GM19351 (cell line): ENCODE measurements around the gene DCXR.

Experiments used
- ATAC-seq: cut with Tn5 transposase; IDR thresholded peaks from one replicate; pipeline ENCODE4 v1.9.1; 2021; ENCODE audit warnings: mild to moderate bottlenecking, moderate library complexity; ENCODE audit not compliant: unreplicated experiment

Gene DCXR

DNA sequence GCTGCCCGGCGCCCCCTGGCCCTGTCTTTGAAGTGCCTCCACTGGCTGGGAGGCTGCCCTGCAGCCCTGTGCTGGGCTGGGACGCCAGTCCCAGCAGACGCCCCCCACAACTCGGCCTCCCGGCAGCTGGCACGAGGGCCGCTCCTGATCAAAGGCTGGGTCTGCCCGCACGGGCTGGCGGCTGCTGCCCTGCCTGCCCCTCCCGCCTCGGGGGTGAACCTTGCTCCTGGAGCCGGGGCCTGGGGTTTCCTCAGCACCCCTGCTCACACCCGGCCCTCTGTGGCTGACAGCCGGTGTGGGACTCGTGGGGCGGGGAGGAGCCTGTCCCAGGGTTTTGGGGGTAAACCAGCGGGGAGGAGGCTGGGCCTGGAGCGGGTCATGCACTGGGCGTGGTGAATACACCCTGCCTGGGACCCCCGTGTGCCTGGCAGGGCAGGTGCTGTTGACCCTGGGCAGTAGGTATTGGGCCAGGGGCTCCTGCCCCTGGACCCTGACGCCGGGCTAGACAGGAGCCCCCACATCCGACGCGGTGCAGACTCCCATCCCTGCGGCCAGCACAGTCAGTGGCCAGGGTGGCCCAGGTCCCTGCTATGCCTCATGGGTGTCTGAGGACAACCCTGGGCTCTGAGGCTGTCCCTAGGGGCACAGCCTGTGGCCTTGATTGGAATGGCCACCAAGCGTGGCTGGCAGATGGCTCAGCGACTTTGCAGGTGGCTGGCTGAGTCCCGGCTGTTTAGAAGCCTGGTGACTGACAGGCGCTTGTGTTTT, 36.5 kb downstream of the DCXR start:
- no peak for ATAC-seq

DNA sequence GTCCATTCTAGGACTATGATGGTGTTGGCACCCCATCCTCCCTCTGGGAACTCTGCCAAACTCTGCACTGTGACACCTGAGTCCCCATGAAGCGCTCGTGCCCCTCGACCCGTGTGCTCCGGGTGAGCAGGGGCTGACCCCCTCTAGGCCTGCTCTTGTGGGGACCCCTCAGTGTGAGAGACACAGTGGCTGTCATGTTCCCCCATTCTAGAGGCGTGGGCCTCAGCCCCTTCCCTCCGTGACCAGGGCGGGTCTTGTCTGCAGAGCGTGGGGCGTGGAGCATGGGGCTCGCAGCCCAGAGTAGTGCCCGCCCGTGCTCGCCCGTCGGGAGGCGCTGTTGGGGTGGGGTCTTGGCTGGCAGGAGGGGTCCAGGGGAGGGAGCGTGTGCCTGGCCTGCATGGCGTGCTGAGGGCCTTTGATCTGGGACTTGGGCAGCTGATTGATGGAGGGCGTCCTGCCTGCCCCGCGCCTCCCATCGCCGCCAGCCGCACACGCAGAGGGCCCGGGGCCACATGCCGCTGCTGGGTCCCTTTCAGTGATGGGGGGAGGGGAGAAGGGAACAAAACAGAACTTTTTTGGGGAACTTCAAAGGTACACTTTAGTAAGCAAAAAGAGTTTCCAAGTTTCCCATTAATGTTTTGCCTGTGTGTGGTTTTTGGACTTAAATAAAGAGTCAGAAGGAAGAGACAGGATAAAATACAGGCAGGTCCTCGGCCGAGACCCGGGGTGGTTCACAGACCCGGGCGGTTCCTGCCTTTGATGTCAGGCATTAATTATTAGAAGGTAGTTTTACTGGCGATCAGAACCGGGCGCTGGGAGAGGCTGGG, 37.3 kb downstream of the DCXR start:
- no peak for ATAC-seq

DNA sequence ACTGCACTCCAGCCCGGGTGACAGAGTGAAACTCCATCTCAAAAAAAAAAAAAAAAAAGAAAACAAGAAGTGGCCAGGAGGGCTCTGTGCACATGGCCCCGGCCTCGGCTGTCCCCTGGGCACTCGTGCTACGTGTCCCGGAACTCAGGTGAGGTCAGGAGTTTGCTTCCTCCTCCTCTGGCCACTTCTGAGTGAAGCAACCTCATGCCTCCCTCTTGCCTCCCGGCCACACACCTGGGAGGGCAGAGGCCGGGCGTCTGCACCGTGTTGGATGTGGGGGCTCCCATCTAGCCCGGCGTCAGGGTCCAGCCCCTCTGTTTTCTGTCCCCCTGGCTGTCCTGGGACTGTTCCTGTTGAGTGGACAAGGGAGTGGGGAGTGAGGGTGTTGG, 37.9 kb downstream of the DCXR start:
- ATAC-seq: no peak

DNA sequence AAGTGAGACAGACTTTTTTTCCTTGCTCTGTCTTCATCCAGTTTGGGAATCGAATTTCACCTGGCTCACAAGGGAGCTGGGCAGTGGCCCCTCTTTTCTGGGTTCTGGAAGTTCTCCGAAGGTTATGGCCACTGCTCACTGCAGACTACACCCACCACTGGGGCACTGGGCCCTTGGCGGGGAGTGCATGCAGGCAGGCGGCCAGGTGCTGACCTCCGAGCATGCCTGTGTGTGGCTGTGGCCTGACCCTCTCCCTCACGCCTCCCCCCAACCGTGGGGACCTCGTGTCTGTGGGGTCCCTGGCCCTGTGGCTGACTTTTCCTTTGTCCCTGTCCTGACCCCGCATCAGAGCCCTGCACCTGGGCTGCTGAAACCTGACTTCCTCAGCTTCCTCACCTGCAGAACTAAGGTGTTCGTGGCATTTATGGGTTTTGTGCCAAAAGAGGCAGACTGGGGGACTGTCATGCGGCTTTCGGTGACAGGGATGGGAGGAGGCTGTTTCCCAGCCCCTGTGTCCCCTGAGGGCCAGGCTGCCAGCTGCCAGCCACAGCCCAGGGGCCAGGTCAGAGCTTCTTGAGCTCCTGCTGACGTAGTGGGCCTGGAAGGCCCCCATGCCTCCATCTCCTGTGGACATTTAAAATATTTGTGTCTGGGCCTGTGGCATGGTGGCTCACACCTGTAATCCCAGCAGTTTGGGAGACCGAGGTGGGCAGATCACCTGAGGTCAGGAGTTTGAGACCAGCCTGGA, 38.6 kb downstream of the DCXR start:
- no peak for ATAC-seq

DNA sequence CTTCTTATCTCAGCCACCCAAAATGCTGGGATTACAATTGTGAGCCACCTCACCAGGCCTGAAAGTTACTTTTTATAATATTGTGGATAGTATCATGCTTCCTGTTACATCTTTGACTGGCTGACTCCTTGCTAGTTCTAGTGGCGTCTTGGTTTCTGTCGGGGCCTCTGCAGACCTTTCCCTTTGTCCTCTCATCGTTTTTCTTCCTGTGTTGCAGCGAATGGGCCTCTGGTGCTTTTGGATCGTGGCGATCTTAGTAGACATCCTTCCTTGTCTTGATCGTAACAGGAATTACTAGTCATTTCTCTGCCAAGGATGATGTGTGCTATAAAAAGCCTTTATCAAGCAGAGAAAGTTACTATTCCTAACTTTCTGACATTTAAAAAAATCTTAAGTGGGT, 39.3 kb downstream of the DCXR start:
- ATAC-seq: no peak

DNA sequence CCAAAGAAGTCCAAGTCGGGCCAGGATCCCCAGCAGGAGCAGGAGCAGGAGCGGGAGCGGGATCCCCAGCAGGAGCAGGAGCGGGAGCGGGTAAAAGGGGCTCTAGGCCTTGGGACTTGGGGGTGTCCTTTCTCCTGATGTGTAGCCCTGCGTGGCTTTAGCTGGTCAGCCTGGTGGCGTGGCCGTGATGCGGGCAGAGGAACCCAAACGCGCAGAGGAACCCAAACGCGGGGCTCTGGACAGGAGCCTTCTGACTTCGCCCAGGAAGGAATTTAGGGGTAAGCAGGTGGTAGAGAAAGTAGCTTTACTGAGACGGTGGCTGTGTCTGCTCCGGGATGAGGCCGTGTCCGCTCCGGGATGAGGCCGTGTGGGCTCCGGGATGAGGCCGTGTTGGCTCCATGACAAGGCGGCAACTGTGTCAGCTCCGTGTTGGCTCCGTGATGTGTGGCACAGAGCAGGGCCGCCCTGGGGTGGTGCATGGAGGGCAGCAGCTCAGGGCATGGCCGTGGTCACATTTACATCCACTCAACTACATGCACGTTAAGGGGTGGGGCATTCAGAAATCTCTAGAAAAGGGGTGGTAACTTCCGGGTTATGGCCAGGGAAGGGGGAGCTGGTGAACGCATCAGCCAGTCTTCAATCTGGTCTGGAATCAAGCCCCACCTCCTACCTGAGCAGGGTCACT, 40.6 kb downstream of the DCXR start:
- ATAC-seq: no peak

DNA sequence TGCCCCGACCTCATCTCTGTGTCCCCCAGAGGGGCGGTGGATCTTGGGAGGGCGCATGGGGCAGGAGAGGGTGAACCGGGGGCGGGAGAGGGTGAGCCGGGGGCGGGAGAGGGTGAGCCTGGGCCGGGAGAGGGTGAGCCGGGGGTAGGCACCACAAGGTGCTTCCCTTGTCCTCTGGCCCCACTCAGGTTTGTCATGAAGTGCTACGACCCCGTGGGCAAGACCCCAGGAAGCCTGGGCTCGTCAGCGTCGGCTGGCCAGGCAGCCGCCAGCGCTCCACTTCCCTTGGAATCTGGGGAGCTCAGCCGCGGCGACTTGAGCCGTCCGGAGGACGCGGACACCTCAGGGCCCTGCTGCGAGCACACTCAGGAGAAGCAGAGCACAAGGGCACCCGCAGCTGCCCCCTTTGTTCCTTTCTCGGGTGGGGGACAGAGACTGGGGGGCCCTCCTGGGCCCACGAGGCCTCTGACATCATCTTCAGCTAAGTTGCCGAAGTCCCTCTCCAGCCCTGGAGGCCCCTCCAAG, 41.2 kb downstream of the DCXR start:
- ATAC-seq: no peak

DNA sequence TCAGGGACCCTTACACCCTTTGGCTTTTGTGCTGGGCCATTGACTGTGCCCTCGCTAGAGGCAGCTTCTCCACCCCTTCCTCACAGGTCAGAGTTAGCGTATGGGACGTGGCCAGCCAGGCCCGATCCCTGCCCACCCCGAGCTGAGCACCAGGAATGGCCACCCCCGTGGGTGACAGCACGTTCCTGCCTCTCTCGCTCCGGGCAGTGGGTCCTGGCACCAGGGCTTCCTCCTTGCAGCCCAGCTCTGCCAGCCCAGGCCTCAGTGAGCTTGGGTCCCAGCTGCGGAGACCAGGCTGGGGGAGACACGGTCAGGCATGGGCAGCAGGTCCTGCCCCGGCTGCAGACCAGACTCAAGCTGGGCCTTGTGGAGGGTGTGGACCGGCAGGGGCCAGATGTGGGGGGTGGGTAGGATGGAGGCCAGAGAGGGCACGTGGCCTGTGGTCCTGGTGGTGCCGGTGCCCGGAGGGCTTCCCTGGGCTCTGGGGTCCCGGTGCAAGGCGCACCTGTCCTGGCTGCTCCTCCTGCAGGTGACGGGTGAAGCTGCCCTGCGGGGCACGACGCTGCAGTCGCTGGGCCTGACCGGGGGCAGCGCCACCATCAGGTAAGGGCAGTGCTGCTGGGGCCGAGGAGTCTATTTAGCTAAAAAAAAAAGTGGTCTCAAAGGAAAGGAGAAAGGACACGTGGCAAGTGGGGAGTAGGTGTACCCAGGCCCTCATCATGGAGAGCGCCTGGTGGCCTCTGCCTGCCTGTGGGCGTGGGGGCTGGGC, 41.9 kb downstream of the DCXR start:
- no peak for ATAC-seq

DNA sequence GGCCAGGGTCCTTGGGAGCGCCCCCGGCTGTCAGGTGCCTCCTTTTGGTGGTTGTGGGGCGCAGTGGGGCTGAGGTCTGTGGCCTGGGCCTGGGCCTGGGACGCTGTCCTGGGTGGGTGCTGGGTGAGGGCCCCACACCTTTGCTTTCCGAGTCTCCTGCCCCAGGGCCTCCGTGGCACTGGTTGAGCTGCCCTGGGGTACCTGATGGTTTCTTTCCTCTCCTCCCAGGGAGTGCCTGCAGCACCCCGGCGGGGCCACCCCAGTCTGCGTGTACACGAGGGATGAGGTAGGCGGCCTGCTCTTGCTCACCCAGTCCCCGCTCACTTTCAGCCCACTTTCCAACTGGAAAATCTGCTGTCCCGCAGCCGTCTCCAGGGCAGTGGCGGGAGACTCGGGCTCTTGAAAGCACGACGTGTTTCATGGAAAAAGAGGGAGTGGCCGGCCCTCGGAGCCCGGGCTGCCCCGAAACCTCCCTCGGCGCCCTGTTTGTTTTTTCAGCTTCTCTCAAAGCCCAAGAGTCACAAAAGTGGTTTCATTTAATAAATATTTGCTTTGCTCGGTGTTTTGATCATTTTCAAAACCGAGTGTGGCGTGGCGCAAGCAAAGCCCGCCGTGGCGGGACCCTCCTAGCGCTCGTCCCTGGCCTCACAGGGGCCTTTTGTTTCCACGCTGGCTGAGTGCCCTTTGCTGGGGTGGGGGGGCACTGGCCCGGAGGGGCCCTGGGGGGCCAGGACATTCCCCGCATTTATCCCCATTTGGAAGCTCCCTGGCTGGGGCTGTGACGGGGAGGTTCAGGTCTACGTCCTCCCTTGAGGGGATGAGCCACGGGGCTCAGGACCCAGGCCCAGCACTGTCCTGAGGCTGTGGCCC, 42.7 kb downstream of the DCXR start:
- ATAC-seq: no peak

DNA sequence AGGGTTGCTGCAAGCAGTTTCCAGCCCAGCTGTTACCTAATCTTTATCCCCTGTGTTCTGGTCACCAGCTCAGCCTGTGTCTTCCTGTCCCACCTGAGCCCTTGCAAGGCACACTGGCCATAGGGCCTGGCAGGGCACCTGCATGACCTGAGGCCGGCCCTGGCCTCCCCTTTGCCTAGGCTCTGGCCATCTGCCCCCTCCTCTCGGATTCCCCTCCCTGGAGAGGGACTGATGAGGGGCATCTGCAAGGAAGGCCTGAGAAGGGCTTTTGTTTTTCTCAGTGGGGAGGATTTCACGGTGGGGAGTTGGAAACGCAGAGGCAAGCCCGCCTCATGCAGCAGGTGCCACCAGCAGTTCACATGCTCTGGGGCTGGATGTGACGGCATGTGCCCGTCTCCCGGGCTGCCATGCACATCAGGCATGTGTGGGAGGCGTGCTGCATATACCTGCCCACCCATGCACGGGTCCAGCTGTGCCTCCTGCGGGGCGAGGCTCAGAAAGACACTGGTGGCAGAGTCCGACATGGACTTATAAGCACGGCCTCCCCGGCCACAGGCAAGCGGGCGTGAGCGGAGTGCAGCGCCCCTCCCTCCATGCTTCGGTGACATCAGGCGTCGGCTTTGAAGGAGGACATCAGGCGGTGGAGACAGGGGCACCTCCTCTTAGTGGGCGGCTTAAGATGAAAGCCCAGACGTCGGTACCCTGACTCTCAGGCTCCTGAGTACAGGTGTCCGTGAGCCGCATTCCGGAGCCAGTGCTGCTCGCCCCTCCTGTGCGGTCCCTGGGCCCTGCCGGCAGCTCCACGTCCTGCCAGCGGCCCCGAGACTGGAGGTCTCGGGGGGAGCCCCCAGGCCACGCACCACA, 43.5 kb downstream of the DCXR start:
- no peak for ATAC-seq

DNA sequence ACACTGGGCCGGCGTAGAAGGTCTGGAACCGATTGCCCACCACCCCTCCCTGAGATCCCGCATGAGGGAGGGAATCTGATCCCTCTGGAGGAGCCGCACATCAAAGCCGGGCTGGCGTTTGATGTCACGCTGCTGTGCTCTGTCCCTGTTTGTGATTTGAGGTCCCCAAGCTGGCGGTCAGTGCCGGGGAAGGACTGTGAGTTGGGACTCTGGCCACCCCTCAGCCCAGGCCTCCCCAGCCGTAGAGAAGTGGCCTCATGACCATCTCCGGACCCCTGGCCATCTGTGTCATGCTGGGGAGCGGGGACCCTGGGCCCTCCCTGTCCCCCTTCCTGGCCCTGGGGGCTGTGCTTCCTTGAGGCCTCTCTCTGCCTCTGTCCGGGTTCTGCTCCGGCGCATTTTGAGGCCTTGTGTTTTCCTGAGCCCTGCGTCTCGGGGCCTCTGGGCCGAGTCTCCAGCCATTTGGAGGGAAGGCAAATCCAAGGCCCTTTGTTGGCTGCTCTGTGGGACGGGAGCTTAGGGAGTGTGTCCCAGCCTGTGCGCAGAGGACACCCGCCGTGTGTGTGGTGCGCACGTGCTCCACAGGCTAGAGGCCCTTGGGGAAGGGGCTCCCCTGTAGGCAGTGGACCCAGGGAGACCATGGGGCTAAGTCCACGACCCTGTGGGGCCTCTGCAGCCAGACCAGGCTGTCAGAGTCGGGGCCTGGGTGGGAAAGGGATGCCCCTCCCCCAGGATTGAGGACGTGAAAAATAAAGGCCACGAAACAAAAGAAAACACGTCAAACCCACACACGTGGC, 45.0 kb downstream of the DCXR start:
- no peak for ATAC-seq

DNA sequence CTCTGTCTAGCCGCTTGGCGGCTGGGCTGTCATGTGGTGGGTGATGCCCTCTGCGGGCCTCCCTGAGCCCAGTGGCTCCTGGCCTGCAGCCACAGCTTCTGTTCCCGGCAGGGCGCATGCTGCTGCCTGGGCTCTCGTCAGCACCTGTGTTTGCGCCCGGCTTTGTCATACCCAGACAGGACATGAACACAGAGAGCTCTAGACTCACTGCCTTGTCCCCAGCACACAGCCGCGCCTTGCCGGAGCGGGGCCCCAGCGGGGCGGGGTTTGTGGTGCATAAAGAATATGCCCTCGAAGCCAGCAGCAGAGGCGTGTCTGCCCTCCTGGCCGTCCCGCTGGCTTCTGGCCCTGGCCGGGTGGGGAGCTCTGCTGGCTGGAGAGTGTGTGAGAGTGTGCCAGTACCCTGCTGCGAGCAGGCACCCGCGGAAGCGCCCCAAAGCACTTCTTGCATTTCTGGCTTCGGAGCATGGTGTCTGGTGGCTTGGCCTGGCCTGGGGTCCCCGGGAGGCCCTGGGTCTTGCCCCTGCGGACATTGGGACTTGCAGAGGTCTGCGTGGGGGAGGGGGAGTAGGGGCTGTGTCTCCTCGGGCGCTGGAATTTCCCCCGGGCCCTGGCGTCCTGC, 45.7 kb downstream of the DCXR start:
- ATAC-seq: no peak

DNA sequence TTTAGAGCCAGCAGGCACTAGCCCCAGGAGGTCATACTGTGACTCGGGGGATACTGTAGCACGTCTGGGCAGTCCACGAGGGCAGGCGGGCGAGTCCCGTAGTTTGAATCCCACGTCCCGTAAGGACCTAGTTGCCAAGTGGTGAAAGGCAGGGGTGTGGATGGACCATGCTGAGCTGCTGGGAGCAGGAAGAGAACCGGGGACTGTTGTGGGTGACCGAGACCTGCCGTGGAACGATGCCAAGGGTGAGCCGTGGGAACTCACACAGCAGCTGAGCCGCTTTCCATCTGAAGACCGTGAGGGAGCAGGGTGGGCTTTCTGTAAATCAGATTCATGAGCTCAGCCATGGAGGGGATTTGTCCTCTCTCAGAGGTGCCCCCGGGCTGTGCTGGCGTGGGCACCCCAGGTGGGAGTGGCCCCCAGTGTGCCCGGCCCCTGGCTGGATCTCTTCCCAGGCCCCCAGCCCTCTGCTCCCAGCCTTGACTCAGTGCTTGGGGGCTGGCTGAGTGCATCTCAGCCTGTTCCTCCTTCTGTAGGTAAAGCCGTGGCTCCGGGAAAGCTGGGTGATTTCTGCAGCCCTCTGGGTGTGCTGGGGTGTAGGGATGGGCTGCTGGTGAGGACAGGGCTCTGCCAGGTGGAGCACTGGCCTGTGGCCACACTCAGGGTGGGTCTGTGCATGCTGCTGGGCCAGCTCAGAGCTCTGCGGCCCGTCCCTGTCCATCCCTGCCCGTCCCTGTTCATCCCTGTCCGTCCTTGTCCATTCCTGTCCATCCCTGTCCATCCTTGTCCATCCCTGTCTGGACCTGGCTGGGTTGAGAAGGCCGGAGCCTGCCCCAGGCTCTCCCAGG, 46.4 kb downstream of the DCXR start:
- ATAC-seq: no peak

DNA sequence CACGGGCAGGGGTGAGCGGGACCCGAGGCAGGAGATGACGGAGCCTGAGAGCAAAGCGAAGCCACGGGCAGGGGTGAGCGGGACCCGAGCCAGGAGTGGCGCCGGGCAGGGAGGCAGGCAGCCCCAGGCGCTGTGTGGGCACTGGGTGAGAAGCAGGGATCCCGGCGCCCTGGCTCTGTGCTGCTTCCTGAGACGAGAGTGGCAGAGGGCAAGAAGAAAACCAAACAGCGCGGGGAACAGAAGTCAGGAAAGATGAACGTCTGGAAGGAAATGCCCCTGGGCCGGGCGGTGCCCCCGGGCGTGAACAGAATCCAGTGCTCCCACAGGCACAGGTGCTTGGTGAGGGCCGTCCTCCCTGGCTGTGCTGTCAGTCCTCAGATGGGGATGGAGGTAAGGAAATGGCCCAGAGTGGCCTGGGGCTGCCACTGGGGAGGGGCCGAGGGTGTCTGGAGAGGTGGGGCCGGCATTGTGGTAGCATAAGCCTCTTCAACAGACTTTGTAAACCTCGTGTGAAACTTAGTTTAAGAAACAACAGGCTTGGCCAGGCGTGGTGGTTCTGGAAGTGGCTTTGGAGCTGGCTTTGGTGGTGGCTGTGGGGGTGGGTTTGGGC, 50.2 kb downstream of the DCXR start:
- ATAC-seq: no peak

DNA sequence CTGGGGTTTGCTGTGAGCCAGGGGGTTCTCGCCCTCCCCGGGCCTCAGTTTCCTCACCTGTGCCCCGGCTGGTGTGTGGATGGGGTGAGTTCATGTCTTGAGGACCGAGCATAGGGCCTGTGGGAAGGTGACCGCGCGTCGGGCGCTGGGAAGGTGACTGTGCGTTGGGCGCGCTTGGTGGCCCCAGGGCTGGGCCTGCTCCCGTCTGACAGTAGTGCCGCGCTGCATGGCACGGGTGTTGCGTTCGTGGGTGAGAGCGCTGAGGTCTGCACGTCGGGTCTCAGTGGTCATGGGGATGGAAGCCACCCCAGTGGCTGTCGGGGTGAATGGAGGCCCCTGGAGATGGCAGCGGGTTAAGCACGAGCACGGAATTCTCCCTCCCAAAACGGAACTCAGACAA, 50.9 kb downstream of the DCXR start:
- ATAC-seq: no peak
